ENCODE results near the gene AKAP10. TPM values are rescaled to one million over a fixed set of nuclear protein-coding genes. Genes with fewer than 3 reads are reported as not detected.
"Not testable (repeated sequence)": the region's sequence is repeated elsewhere in the genome, so short reads cannot be mapped to it uniquely, and the experiment has no call there.

Gene AKAP10
- total RNA-seq, 1 experiment from 2014 or later: 39.9 TPM

DNA sequence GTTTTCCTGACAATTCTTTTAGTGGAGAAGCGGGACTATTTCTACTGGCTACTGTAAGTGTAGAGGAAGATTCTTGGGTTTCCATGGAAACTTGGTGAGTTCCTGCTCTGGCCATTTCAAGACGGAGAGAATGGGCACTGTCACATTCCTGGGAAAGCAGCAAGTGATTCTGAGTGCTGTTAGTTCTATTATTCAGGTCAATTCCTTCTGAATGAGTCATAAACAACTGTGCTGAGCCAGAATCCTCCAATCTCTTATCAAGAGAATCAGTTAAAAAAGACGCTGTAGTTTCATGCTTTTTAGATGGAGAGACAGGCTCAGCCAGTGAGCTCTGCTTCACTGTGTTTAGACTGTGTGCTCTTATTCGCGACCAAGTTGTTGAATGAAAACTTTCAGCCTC is 19.6 kb downstream of the AKAP10 start:
- TF ChIP-seq, protein P1, sequence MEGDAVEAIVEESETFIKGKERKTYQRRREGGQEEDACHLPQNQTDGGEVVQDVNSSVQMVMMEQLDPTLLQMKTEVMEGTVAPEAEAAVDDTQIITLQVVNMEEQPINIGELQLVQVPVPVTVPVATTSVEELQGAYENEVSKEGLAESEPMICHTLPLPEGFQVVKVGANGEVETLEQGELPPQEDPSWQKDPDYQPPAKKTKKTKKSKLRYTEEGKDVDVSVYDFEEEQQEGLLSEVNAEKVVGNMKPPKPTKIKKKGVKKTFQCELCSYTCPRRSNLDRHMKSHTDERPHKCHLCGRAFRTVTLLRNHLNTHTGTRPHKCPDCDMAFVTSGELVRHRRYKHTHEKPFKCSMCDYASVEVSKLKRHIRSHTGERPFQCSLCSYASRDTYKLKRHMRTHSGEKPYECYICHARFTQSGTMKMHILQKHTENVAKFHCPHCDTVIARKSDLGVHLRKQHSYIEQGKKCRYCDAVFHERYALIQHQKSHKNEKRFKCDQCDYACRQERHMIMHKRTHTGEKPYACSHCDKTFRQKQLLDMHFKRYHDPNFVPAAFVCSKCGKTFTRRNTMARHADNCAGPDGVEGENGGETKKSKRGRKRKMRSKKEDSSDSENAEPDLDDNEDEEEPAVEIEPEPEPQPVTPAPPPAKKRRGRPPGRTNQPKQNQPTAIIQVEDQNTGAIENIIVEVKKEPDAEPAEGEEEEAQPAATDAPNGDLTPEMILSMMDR (IDR thresholded peaks at IDR 0.05; ENCODE audit: insufficient read depth in 1 of 2, low read depth in 1 of 2, low read length in 1 of 2, severe bottlenecking in 1 of 2, unreplicated experiment in 1 of 2): no peak
- BruUV-seq (replicated peaks): TSS peak; percentile 8
- intact Hi-C loops (cut with micrococcal nuclease; ENCODE audit: unreplicated experiment): loop anchor here (1.0 to 2.0 kb wide), 2 partner anchors 17 to 19 kb away; partner anchors contain the start of gene AKAP10
- Mint-ChIP-seq H3K27ac (ENCODE audit: unreplicated experiment) (peak overlapping the region; percentile 80), H3K9me3 (ENCODE audit: unreplicated experiment) (no peaks in the 10 kb centered on the region), H3K4me3 (ENCODE audit: unreplicated experiment) (peak overlapping the region; percentile 60), H3K36me3 (ENCODE audit: insufficient read depth, unreplicated experiment) (peaks cover 59% of the 10 kb centered on the region), H3K4me1 (ENCODE audit: low read depth, unreplicated experiment) (peaks cover 14% of the 10 kb centered on the region), H3K27me3 (ENCODE audit: insufficient read depth, unreplicated experiment) (no peaks in the 10 kb centered on the region)
- ChIA-PET POLR2A (no interaction called here), CTCF (interaction anchor here (0.6 kb wide), 1 partner anchor 1020 kb away, joined by 3 read pairs; no protein-coding TSS in a partner anchor)
- Histone ChIP-seq H3K4me1 (peaks cover 20% of the 10 kb centered on the region), H3K27me3 (replicated peaks; ENCODE audit: control insufficient read depth, insufficient read depth, low read length) (no peaks in the 10 kb centered on the region), H3K4me3 (ENCODE audit: low read depth, low read length) (no peak overlapping the region), H3K9me3 (no peaks in the 10 kb centered on the region), H3K36me3 (ENCODE audit: control insufficient read depth, insufficient read depth, low read length) (no peaks in the 10 kb centered on the region)
- peak; percentile 56 to 60 for DNase-seq

GRCh38 chr17:19955099-19955498 is 22.5 kb downstream of the AKAP10 start:
- H3K27ac Mint-ChIP-seq (ENCODE audit: unreplicated experiment): no peak overlapping the region
- POLR2A ChIA-PET: no interaction called here

DNA sequence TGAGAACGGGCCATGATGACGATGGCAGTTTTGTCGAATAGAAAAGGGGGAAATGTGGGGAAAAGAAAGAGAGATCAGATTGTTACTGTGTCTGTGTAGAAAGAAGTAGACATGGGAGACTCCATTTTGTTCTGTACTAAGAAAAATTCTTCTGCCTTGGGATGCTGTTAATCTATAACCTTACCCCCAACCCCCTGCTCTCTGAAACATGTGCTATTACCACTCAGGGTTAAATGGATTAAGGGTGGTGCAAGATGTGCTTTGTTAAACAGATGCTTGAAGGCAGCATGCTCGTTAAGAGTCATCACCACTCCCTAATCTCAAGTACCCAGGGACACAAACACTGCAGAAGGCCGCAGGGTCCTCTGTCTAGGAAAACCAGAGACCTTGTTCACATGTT is 26.2 kb downstream of the AKAP10 start:
- H3K4me1 ChIP-seq; H3K4me3 ChIP-seq (ENCODE audit: low read depth, low read length); CTCF ChIA-PET; H3K9me3 Mint-ChIP-seq (ENCODE audit: unreplicated experiment); H3K27me3 ChIP-seq (replicated peaks; ENCODE audit: control insufficient read depth, insufficient read depth, low read length); intact Hi-C loops (cut with micrococcal nuclease; ENCODE audit: unreplicated experiment); H3K4me3 Mint-ChIP-seq (ENCODE audit: unreplicated experiment); H3K9me3 ChIP-seq; H3K27me3 Mint-ChIP-seq (ENCODE audit: insufficient read depth, unreplicated experiment); H3K36me3 ChIP-seq (ENCODE audit: control insufficient read depth, insufficient read depth, low read length); BruUV-seq (replicated peaks); DNase-seq; H3K27ac Mint-ChIP-seq (ENCODE audit: unreplicated experiment); POLR2A ChIA-PET: not testable (repeated sequence)
- Mint-ChIP-seq H3K4me1 (ENCODE audit: low read depth, unreplicated experiment) (peaks cover 13% of the 10 kb centered on the region), H3K36me3 (ENCODE audit: insufficient read depth, unreplicated experiment) (peaks cover 68% of the 10 kb centered on the region)

More at GRCh38 chr17:19955099-19955498, 22.5 kb downstream of the AKAP10 start:
- peaks cover 70% of the 10 kb centered on the region for H3K36me3 Mint-ChIP-seq (ENCODE audit: insufficient read depth, unreplicated experiment)
- H3K9me3 ChIP-seq: no peaks in the 10 kb centered on the region
- H3K9me3 Mint-ChIP-seq (ENCODE audit: unreplicated experiment): no peaks in the 10 kb centered on the region
- H3K36me3 ChIP-seq (ENCODE audit: control insufficient read depth, insufficient read depth, low read length): no peaks in the 10 kb centered on the region
- H3K4me3 Mint-ChIP-seq (ENCODE audit: unreplicated experiment): no peak overlapping the region
- H3K4me3 ChIP-seq (ENCODE audit: low read depth, low read length): no peak overlapping the region
- DNase-seq: no peak
- intact Hi-C loops (cut with micrococcal nuclease; ENCODE audit: unreplicated experiment): no loop called here
- BruUV-seq (replicated peaks): no TSS peak
- H3K4me1 Mint-ChIP-seq (ENCODE audit: low read depth, unreplicated experiment): peaks cover 16% of the 10 kb centered on the region
- TF ChIP-seq, protein P1 (IDR thresholded peaks at IDR 0.05; ENCODE audit: insufficient read depth in 1 of 2, low read depth in 1 of 2, low read length in 1 of 2, severe bottlenecking in 1 of 2, unreplicated experiment in 1 of 2): no peak
- H3K4me1 ChIP-seq: peaks cover 20% of the 10 kb centered on the region
- CTCF ChIA-PET: interaction anchor here (0.7 kb wide), 1 partner anchor 21 kb away, joined by 3 read pairs; no protein-coding TSS in a partner anchor
- no peaks in the 10 kb centered on the region for H3K27me3 ChIP-seq (replicated peaks; ENCODE audit: control insufficient read depth, insufficient read depth, low read length)
- no peaks in the 10 kb centered on the region for H3K27me3 Mint-ChIP-seq (ENCODE audit: insufficient read depth, unreplicated experiment)

DNA sequence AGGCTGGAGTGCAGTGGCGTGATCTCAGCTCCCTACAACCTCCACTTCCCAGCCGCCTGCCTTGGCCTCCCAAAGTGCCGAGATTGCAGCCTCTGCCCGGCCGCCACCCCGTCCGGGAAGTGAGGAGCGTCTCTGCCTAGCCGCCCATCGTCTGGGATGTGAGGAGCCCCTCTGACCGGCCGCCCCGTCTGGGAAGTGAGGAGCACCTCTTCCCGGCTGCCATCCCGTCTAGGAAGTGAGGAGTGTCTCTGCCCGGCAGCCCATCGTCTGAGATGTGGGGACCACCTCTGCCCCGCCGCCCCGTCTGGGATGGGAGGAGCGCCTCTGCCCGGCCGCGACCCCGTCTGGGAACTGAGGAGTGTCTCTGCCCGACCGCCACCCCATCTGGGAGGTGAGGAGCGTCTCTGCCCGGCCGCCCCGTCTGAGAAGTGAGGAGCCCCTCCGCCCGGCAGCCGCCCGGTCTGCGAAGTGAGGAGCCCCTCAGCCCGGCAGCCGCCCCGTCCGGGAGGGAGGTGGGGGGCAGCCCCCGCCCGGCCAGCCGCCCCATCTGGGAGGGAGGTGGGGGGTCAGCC is 26.9 kb downstream of the AKAP10 start:
- BruUV-seq (replicated peaks); DNase-seq; intact Hi-C loops (cut with micrococcal nuclease; ENCODE audit: unreplicated experiment); CTCF ChIA-PET; H3K36me3 ChIP-seq (ENCODE audit: control insufficient read depth, insufficient read depth, low read length); H3K4me3 ChIP-seq (ENCODE audit: low read depth, low read length); H3K27me3 ChIP-seq (replicated peaks; ENCODE audit: control insufficient read depth, insufficient read depth, low read length); H3K9me3 ChIP-seq; H3K27me3 Mint-ChIP-seq (ENCODE audit: insufficient read depth, unreplicated experiment); H3K4me3 Mint-ChIP-seq (ENCODE audit: unreplicated experiment); H3K9me3 Mint-ChIP-seq (ENCODE audit: unreplicated experiment); H3K4me1 ChIP-seq; POLR2A ChIA-PET; H3K27ac Mint-ChIP-seq (ENCODE audit: unreplicated experiment): not testable (repeated sequence)
- H3K4me1 Mint-ChIP-seq (ENCODE audit: low read depth, unreplicated experiment): peaks cover 13% of the 10 kb centered on the region
- H3K36me3 Mint-ChIP-seq (ENCODE audit: insufficient read depth, unreplicated experiment): peaks cover 62% of the 10 kb centered on the region

Data from Caco-2 (cell line).